Left lobe of liver (tissue), 2 donors: ENCODE data around the gene FRS2. TPM values are rescaled to one million over a fixed set of nuclear protein-coding genes. Genes with fewer than 3 reads are reported as not detected.

ENCODE experiments used
- ATAC-seq: fragments of 200-7000 bp; cut with Tn5 transposase; one replicate; pipeline ENCODE4 v1.9.1; 2020; ENCODE audit warnings: mild to moderate bottlenecking, moderate library complexity
- DNase-seq: peaks from one replicate; pipeline ENCODE4 v3.0.0-alpha.2; 2020; ENCODE audit warnings: low spot score
- total RNA-seq: library from RNA; stranded (reverse); gene quantifications from one replicate; pipeline ENCODE4 v1.2.1, GENCODE V29; 2021
- donor health status: DM: no; HTN: no; CAD: no; lungs with moderate emphysema.
- donor health status: DM: no; HTN: yes; CAD: no.

FRS2 gene
- total RNA-seq, 1 donor from 2014 or later = 15.2 TPM

GRCh38 chr12:69524331-69524630 is 54.1 kb downstream of the FRS2 start:
- ATAC-seq (peak; percentile 21), DNase-seq (no peak)

- ATAC-seq (peak; percentile 26), DNase-seq (no peak)
Measured at GRCh38 chr12:69524755-69525469, 54.7 kb downstream of the FRS2 start.

GRCh38 chr12:69527506-69528272 is 57.5 kb downstream of the FRS2 start:
- DNase-seq (no peak), ATAC-seq (no peak)

GRCh38 chr12:69529021-69529420 is 58.8 kb downstream of the FRS2 start:
- ATAC-seq (no peak), DNase-seq (no peak)

- DNase-seq = no peak
- no peak for ATAC-seq
Measured at GRCh38 chr12:69533844-69534243, 63.7 kb downstream of the FRS2 start.

GRCh38 chr12:69534389-69534822 is 64.2 kb downstream of the FRS2 start:
- peak; percentile 75 for ATAC-seq
- no peak for DNase-seq

GRCh38 chr12:69540987-69541386 is 70.8 kb downstream of the FRS2 start:
- DNase-seq = no peak
- ATAC-seq = no peak

GRCh38 chr12:69544087-69544486 is 73.9 kb downstream of the FRS2 start:
- ATAC-seq = no peak
- DNase-seq = no peak

- ATAC-seq = no peak
Measured at GRCh38 chr12:69545081-69545480, 74.9 kb downstream of the FRS2 start.

GRCh38 chr12:69546693-69547438 is 76.7 kb downstream of the FRS2 start:
- DNase-seq (no peak), ATAC-seq (no peak)

More at GRCh38 chr12:69545081-69545480, 74.9 kb downstream of the FRS2 start:
- no peak for DNase-seq

- no peak for ATAC-seq
- no peak for DNase-seq
Measured at GRCh38 chr12:69548687-69549086, 78.5 kb downstream of the FRS2 start.

GRCh38 chr12:69550569-69551350 is 80.6 kb downstream of the FRS2 start:
- DNase-seq (no peak), ATAC-seq (no peak)

GRCh38 chr12:69553628-69554248 is 83.5 kb downstream of the FRS2 start:
- no peak for DNase-seq

GRCh38 chr12:69555461-69555860 is 85.3 kb downstream of the FRS2 start:
- no peak for DNase-seq
- no peak for ATAC-seq

More at GRCh38 chr12:69553628-69554248, 83.5 kb downstream of the FRS2 start:
- ATAC-seq = peak; percentile 67

- peak; percentile 84 for ATAC-seq
- peak; percentile 75 for DNase-seq
Measured at GRCh38 chr12:69556383-69556782, 86.2 kb downstream of the FRS2 start.

GRCh38 chr12:69563166-69563762 is 93.1 kb downstream of the FRS2 start:
- DNase-seq (no peak), ATAC-seq (peak; percentile 88)

GRCh38 chr12:69566603-69567002 is 96.4 kb downstream of the FRS2 start:
- no peak for DNase-seq
- no peak for ATAC-seq

- DNase-seq = no peak
- ATAC-seq = no peak
Measured at GRCh38 chr12:69569236-69569635, 99.0 kb downstream of the FRS2 start.

GRCh38 chr12:69570000-69570516 is 99.9 kb downstream of the FRS2 start:
- no peak for ATAC-seq
- DNase-seq = no peak
